LNCaP clone FGC (cell line): ENCODE measurements around the gene PSMB11.

ENCODE experiments used
- DNase-seq: peaks from one replicate; pipeline ENCODE4 v3.0.0-alpha.2; 2011; ENCODE audit warnings: low read depth
- H3K4me3 ChIP-seq: 2 replicates; pipeline ENCODE4 v1.5.1; 2011; ENCODE audit warnings: mild to moderate bottlenecking, low read depth, low read length, control low read depth
- TF ChIP-seq, protein P1 (sequence below): IDR thresholded peaks from 2 replicates; pipeline ENCODE4 v1.5.1; 2012; ENCODE audit warnings: mild to moderate bottlenecking; ENCODE audit not compliant: control insufficient read depth, insufficient read depth; ENCODE audit errors: extremely low read depth

PSMB11 gene

DNA sequence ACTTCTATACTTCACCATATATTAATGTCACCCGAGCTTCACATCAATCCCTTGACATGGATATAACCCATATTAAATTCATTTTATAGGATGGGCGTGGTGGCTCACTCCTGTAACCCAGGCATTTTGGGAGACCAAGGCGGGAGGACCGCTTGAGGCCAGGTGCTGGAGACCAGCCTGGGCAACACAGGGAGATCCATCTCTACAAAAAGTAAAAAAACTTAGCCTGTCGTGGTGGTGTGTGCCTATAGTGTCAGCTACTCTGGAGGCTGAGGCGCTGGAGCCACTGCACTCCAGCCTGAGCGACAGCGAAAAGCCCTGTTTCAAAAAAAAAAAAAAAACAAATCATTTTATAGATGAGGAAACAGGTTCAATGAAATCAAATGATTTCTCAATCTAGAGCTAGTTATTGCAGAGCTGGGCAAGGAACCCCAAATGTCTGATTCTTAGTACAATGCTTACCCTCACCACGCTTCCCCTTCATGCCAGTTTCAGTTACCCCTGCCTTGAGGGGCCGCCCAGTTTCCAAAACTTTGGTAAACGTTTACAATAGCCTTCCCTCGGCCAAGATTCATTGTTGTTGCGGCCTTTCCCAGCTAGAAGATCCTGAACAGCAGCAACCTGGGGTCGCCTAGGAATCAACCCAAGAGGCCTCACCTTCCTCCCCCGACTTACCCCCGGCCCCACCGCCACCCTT, 8.1 kb upstream of the PSMB11 start:
- TF ChIP-seq, protein P1, sequence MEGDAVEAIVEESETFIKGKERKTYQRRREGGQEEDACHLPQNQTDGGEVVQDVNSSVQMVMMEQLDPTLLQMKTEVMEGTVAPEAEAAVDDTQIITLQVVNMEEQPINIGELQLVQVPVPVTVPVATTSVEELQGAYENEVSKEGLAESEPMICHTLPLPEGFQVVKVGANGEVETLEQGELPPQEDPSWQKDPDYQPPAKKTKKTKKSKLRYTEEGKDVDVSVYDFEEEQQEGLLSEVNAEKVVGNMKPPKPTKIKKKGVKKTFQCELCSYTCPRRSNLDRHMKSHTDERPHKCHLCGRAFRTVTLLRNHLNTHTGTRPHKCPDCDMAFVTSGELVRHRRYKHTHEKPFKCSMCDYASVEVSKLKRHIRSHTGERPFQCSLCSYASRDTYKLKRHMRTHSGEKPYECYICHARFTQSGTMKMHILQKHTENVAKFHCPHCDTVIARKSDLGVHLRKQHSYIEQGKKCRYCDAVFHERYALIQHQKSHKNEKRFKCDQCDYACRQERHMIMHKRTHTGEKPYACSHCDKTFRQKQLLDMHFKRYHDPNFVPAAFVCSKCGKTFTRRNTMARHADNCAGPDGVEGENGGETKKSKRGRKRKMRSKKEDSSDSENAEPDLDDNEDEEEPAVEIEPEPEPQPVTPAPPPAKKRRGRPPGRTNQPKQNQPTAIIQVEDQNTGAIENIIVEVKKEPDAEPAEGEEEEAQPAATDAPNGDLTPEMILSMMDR = no peak
- no peak for DNase-seq
- H3K4me3 ChIP-seq = peak overlapping the region; percentile 93

DNA sequence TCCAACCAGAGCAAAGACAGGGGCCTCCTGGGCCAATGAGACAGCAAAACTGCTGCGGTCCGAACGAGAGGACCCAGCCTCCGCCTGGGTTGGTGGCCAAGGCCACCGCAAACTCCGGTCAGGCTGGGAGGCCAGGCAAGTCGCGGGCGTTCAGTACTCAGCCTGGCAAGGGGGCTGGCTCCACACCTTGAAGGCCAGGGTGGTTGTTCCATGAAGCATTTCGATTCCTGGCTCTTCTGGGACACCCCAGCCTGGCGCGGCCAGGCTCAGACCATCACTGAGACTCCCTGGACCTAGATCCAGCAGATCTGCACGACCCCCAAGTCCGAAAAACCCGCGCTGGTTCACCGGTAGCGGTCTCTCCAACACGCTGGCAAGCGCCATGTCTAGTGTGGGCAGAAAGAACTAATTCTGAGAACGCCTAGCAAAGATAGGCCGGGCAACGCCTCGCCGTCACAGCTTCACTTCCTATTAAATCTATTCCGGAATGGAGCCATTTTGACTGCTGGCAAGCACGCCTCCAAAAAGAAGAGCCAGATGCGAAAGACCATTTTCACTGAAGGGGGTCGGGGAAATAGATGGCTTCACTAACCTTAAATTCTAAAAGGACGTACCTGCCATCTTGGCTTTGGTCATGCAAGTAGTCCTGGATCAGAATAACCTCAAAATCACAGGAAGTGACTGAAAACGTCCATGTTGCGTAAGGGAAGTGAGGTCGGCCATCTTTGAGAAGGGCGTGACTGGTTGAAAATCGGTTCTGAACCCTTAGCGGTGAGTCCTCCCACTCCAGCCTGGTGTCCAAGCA, 7.3 kb upstream of the PSMB11 start, which contains the start of gene PSMB5:
Gene PSMB5, minus strand, starts transcription at position 403 of the 805 bp plus-strand sequence. Its CDS starts 19 bp downstream, at position 384.
- peak within 1 kb of the TSS; percentile 93 for H3K4me3 ChIP-seq
- peak; percentile 95 for DNase-seq
- TF ChIP-seq, protein P1 = no peak

DNA sequence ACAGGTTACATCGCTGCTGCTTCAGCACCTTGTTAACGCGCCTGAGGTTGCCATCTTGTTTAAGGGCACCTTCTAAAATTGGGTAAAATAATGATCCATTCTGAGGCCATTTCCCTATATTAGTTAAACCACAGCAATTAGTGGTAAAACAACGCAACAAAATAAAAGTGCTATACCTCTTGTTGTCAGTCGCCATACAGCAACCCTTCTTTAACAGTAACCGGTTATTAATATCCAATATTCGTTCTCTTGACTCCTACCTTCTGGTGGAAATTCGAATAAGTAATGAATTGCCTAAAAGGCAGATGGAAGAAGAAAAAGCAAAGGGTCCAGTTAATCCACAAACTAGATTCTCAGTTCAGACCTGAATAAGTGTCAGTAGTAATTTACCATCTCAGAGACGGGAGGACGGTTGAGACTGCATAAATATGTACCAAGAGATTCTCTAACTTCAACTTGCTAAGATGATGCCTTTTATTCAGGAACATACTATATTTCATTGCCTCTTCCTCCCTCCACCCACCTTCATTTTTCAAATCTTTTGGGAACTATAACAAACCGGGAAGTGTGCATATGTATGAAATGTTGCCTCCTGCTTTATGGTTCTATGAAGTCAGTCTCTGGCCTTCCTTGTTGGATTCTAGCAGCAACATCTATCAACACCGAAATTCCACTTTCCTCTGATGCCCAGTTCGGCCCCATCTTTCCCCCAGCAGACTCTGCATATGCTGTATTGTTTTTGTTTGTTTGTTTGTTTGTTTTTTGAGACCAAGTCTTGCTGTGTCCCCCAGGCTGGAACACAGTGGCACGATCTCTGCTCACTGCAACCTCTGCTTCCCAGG, 6.5 kb upstream of the PSMB11 start:
- TF ChIP-seq, protein P1 = no peak
- no peak for DNase-seq
- H3K4me3 ChIP-seq = peak overlapping the region; percentile 93

DNA sequence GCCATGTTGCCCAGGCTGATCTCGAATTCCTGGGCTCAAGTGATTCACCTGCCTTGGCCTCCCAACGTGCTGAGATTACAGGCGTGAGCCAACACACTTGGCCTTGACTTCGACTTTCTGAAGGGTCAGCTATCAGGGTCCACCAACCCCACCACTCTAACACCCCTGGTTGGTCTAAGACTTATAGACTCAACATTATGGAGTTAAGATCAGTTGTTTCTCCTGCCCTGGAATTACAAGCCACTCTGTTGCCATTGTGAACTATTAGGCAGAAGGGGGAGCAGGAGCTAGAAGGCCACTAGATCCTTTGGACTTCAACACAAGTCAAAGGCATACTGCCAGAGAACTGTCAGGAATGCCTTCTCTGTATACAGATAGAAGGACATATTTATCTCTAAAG, 1.9 kb upstream of the PSMB11 start:
- H3K4me3 ChIP-seq = no peak overlapping the region
- no peak for DNase-seq
- TF ChIP-seq, protein P1 = no peak

DNA sequence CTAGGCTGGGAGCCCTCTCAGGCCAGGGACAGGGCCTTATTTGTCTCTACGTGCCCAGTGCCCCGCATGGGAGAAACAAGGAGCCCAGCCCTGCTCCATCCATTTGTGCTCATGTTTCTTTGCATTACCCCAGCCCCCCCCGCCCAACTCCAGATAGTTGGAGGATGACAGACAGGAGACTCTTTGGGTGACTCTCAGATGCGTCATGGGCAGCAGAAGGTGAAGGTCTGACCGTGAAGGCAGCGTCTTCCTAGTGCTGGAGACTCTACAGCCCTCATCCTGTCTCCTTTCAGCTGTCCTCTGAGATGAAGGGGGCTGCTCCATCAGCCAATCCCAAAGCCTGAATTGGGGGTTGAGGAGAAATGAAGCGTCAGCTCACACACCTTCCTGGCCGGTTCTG, 283 bp upstream of the PSMB11 start:
- no peak overlapping the region for H3K4me3 ChIP-seq
- no peak for DNase-seq
- TF ChIP-seq, protein P1 = no peak

DNA sequence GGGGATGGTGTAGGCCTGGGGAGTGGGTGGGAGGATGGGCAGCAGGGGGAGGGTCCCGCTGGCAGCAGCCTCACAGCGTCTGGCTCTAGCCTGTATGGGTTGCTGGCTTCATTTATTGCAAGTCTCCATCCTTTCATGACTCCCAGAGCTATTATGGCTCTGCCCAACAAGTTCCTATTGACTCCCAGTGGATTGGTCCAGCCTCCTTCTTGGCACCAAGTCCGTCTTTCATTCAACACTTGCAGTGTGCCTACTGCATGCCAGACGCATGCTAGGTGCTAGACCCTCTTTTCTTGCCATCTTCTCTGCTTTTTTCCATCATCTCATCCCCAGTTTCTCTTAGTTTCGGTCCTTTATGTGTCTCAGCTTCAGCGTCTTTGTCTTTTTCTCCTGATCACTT, 1.1 kb downstream of the PSMB11 start:
- H3K4me3 ChIP-seq = no peak overlapping the region
- DNase-seq = no peak
- TF ChIP-seq, protein P1 = no peak
